Stimulated activated naive CD8-positive, alpha-beta T cell treated with anti-CD3 and anti-CD28 coated beads, Interleukin-15, Interleukin-2, amounts not matched to agents 100 ng/mL and 50 ng/mL, for 24 hours (primary cell): Measurements from ENCODE around the gene TDRD7.

Experiments used
- H3K27ac Mint-ChIP-seq: one replicate; pipeline ENCODE4 v1.8.0; 2021; ENCODE audit warnings: mild to moderate bottlenecking, mixed read lengths
- H3K27me3 Mint-ChIP-seq: one replicate; pipeline ENCODE4 v1.8.0; 2021; ENCODE audit warnings: mixed read lengths
- H3K36me3 Mint-ChIP-seq: one replicate; pipeline ENCODE4 v1.8.0; 2021; ENCODE audit warnings: low read depth, mixed read lengths
- H3K4me1 Mint-ChIP-seq: one replicate; pipeline ENCODE4 v1.8.0; 2021; ENCODE audit warnings: low read depth, mixed read lengths
- H3K4me3 Mint-ChIP-seq: one replicate; pipeline ENCODE4 v1.8.0; 2021; ENCODE audit warnings: mild to moderate bottlenecking, mixed read lengths
- H3K9me3 Mint-ChIP-seq: one replicate; pipeline ENCODE4 v1.8.0; 2021; ENCODE audit warnings: mixed read lengths

Gene TDRD7

GRCh38 chr9:97511655-97512427 is 99.9 kb downstream of the TDRD7 start:
- Mint-ChIP-seq H3K4me3 (no peak overlapping the region), H3K27me3 (peaks cover 8% of the 10 kb centered on the region), H3K36me3 (no peaks in the 10 kb centered on the region), H3K27ac (no peak overlapping the region), H3K9me3 (no peaks in the 10 kb centered on the region), H3K4me1 (peaks cover 14% of the 10 kb centered on the region)

- Mint-ChIP-seq H3K27me3 (peaks cover 16% of the 10 kb centered on the region), H3K4me3 (no peak overlapping the region), H3K36me3 (no peaks in the 10 kb centered on the region), H3K27ac (no peak overlapping the region), H3K9me3 (no peaks in the 10 kb centered on the region), H3K4me1 (peaks cover 14% of the 10 kb centered on the region)
Measured at GRCh38 chr9:97512966-97513560, 101.2 kb downstream of the TDRD7 start.

- Mint-ChIP-seq H3K27ac (no peak overlapping the region), H3K4me3 (no peak overlapping the region), H3K36me3 (no peaks in the 10 kb centered on the region), H3K27me3 (peaks cover 30% of the 10 kb centered on the region), H3K4me1 (peaks cover 14% of the 10 kb centered on the region), H3K9me3 (no peaks in the 10 kb centered on the region)
Measured at GRCh38 chr9:97514531-97514930, 102.6 kb downstream of the TDRD7 start.

DNA sequence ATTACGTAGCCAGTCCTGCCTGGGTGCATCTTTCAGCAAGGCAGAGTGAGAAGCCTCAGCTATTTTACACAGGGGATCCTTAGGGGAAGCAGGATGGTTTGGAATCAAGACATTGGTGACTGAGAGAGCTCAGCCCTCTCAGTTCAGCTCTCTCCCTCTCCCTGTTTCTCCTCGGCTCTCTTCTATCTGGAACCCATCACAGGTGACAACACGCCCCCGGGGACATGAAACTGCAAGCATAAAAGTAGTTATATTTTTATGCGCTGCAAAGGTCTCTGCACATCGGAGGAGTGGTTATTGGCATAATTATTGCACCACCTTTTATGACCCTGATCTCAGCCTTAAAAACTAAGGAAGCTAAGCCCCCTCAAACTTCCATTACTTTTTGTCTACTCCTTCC is 103.8 kb downstream of the TDRD7 start:
- no peaks in the 10 kb centered on the region for H3K36me3 Mint-ChIP-seq
- H3K4me1 Mint-ChIP-seq: peaks cover 12% of the 10 kb centered on the region
- no peak overlapping the region for H3K27ac Mint-ChIP-seq
- no peak overlapping the region for H3K4me3 Mint-ChIP-seq
- H3K9me3 Mint-ChIP-seq: no peaks in the 10 kb centered on the region
- H3K27me3 Mint-ChIP-seq: peaks cover 36% of the 10 kb centered on the region

DNA sequence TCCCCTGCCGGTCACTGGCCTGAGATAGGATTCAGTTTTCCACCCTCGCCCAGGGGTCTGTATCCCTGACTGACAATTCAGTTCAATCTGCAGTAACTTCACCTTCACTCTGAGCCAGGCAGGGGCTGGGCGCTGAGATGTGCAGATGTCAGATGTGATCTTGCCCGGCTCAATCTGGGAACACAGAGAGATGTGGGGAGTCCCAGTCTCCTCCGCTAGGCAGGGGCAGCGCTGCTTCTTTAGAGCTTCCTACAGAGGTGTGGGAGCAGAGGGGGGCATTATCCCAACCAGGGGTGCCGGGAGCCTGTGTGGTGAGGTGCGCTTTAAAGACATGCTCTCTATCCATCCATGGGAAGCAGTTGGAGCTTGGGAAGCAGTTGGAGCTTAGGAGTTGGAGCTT is 104.2 kb downstream of the TDRD7 start:
- Mint-ChIP-seq H3K27me3 (peaks cover 36% of the 10 kb centered on the region), H3K27ac (no peak overlapping the region), H3K4me3 (no peak overlapping the region), H3K4me1 (peaks cover 7% of the 10 kb centered on the region), H3K36me3 (no peaks in the 10 kb centered on the region), H3K9me3 (no peaks in the 10 kb centered on the region)

GRCh38 chr9:97517331-97518089 is 105.6 kb downstream of the TDRD7 start:
- no peak overlapping the region for H3K4me3 Mint-ChIP-seq
- no peak overlapping the region for H3K27ac Mint-ChIP-seq
- no peaks in the 10 kb centered on the region for H3K9me3 Mint-ChIP-seq
- H3K36me3 Mint-ChIP-seq: no peaks in the 10 kb centered on the region
- no peaks in the 10 kb centered on the region for H3K4me1 Mint-ChIP-seq
- peaks cover 36% of the 10 kb centered on the region for H3K27me3 Mint-ChIP-seq

DNA sequence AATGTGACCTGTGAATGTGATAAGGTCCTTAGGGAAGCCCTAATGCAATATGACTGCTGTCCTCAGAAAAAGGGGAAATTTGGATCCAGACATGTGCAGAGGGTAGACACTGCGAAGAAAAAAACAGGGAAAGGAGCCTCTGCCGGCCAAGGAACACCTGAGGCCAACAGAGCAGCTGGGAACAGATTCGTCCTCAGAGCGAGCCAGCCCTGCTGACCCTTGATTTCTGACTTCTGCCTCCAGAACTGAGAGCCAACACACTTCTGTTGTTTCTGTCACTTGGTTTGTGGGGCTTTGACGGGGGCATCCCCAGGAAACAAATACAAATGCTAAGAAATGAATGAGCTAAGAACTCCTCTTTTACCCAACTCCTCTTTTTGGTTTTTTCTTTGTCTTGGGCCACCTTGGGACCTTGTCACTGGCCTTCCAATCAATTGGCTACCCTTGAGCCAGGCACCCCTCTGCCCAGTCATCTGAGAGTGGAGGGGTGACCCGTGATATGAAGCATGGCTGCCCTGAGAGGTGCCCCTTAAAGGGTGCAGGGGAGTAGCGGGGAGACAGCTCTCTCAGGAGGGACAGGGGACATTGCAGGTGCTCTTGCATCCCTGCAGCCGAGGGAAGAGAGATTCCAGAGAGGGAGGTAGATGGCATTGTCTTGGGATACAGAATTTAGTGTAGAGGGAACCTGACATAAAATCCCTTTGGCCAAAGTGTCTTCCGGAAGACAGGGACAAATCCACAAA is 106.4 kb downstream of the TDRD7 start:
- Mint-ChIP-seq H3K27me3 (peaks cover 36% of the 10 kb centered on the region), H3K4me1 (no peaks in the 10 kb centered on the region), H3K9me3 (no peaks in the 10 kb centered on the region), H3K27ac (no peak overlapping the region), H3K36me3 (no peaks in the 10 kb centered on the region), H3K4me3 (no peak overlapping the region)

- H3K27ac Mint-ChIP-seq: no peak overlapping the region
- H3K4me3 Mint-ChIP-seq: no peak overlapping the region
- H3K36me3 Mint-ChIP-seq: no peaks in the 10 kb centered on the region
- H3K27me3 Mint-ChIP-seq: peaks cover 36% of the 10 kb centered on the region
- H3K9me3 Mint-ChIP-seq: no peaks in the 10 kb centered on the region
- H3K4me1 Mint-ChIP-seq: no peaks in the 10 kb centered on the region
Measured at GRCh38 chr9:97518909-97519307, 107.0 kb downstream of the TDRD7 start.

DNA sequence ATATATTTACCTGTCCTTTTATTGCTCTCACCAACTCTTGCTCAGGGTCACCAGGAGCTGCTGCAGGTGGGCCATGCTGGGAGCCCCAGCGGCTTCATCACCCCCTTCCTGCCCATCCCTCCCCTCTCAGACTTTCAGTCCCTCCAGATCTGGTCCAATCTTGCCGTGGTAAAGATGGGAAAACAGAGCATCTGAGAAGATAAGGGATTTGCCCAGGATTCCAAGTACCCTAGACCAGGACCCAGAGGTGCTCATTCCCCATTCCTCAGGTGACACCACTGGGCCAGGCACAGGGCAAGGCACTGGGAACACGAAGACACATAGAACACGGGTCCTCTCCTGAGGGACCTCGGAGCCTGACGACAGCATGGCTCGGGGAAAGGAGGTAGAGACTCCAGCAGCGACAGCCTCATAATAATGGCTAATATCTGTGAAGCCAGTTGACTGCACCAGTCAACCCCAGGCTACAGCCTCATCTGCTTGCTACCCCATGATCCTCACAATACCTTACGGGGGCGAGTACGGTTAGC is 107.6 kb downstream of the TDRD7 start:
- Mint-ChIP-seq H3K9me3 (no peaks in the 10 kb centered on the region), H3K4me3 (no peak overlapping the region), H3K36me3 (no peaks in the 10 kb centered on the region), H3K27ac (no peak overlapping the region), H3K27me3 (peaks cover 36% of the 10 kb centered on the region), H3K4me1 (no peaks in the 10 kb centered on the region)

- Mint-ChIP-seq H3K4me3 (no peak overlapping the region), H3K27ac (no peak overlapping the region), H3K9me3 (no peaks in the 10 kb centered on the region), H3K4me1 (no peaks in the 10 kb centered on the region), H3K27me3 (peaks cover 30% of the 10 kb centered on the region), H3K36me3 (no peaks in the 10 kb centered on the region)
Measured at GRCh38 chr9:97521576-97522333, 109.9 kb downstream of the TDRD7 start.

DNA sequence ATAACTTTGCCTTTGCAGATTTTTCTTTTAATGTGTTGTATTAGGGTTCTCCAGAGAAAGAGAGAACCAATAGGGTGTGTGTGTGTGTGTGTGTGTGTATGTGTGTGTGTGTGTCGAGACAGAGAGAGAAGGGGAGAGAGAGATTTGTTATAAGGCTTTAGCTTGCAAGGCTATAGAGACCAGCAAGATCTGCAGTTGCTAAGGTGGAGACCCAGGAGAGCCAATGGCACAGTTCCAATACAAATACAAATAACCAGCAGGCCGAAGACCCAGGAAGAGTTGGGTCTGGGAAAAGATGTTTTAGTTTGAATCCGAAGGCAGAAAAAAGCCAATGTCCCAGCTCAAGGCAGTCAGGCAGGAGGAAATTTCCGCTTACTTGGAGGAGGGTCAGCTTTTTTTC is 112.5 kb downstream of the TDRD7 start:
- no peaks in the 10 kb centered on the region for H3K4me1 Mint-ChIP-seq
- H3K4me3 Mint-ChIP-seq: no peak overlapping the region
- no peaks in the 10 kb centered on the region for H3K9me3 Mint-ChIP-seq
- no peak overlapping the region for H3K27ac Mint-ChIP-seq
- H3K27me3 Mint-ChIP-seq: peaks cover 8% of the 10 kb centered on the region
- H3K36me3 Mint-ChIP-seq: no peaks in the 10 kb centered on the region

GRCh38 chr9:97525451-97525850 is 113.6 kb downstream of the TDRD7 start:
- peaks cover under 1% of the 10 kb centered on the region for H3K27me3 Mint-ChIP-seq
- no peaks in the 10 kb centered on the region for H3K9me3 Mint-ChIP-seq
- no peak overlapping the region for H3K4me3 Mint-ChIP-seq
- H3K36me3 Mint-ChIP-seq: no peaks in the 10 kb centered on the region
- no peak overlapping the region for H3K27ac Mint-ChIP-seq
- no peaks in the 10 kb centered on the region for H3K4me1 Mint-ChIP-seq

DNA sequence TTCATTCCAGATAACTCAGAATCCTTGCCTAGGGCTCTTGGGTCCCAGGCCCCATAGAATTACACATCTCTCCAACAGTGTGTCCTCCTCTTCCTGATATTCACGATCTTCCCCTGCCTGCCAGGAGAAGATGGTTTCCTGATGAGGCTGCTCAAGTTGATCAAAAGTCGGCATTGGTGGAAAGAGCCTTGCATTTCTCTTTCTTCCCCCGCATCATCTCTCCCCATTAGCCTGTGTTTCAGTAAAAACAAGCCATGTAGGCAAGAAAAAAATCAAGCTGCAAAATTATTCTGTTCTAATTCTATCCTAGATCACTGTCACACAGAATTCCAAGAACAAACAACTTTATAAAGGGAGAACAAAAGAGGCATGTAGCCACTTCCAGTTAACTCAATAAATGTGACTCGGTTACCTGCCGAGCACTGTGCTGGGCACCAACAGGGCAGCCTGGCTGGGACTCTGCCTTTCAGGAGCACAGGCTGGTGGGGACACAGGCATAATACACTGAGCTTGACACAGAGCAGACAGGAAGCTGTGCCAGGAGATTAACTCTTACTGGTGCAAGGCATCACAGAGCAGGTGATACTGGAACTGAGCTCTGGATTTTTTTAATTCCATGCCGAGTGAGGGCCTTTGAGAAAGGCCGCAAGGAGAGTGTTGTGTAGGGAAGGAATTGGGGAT is 115.1 kb downstream of the TDRD7 start:
- Mint-ChIP-seq H3K27me3 (no peaks in the 10 kb centered on the region), H3K4me1 (no peaks in the 10 kb centered on the region), H3K4me3 (no peak overlapping the region), H3K27ac (no peak overlapping the region), H3K36me3 (no peaks in the 10 kb centered on the region), H3K9me3 (no peaks in the 10 kb centered on the region)
